ENCODE results near the gene MPND. TPM values are rescaled to one million over a fixed set of nuclear protein-coding genes. Genes with fewer than 3 reads are reported as not detected.

MPND gene
- total and polyA plus RNA-seq, 2 of the 13 experiments (the other 11 are each of a cell fraction or from before 2014, with no cell fraction given) = 10.8 to 15.8 TPM

DNA sequence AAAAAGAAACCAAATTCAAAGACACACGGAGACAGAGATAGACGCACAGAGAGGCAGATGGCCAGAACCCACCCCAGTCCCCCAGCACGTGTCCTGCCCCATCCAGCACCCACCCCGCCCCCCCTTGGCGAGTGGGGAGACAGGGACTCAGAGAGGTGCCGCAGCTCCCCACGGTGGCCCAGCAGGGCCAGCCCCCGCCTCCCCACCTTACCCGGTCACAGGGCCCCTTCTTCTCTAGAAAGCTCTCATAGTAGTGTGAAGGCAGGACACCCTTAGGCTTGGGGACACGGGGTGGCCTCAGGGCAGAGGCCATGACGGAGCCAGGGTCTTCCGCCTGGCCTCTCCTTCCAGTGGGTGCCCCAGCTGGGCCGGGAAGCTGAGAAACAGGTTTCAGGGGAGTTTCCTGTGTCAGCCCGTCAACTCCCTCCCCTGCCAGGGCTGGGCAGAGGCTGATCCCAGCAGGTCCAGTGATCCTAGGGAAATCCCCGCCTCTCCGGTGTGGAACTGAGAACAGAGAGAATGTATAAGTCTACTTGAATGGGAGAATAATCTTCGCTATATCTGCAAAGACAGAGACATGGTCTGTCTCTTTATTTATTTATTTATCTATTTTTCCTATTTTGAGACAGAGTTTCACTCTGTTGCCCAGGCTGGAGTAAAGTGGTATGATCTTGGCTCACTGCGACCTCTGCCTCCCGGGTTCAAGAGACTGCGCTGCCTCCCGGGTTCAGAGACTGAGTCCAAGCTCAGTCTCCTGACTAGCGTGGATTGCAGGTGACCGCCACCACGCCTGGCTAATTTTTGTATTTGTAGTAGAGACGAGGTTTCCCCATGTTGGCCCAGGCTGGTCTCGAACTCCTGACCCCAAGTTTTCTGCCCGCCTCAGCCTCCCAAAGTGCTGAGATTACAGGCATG is 4.7 kb upstream of the MPND start, which contains the start of gene STAP2 (continued):
- TF ChIP-seq POLR2A (IDR thresholded peaks at IDR 0.05; ENCODE audit: insufficient read depth in 1 of 2, low read depth in 2 of 2, low read length in 2 of 2) (peak in 1 of 2 experiments; percentile 50; a peak in 2 of 4 replicates), ELF3 (CRISPR knock-in tag; IDR thresholded peaks at IDR 0.05) (peak; percentile 18; the same call in 1 of the 2 replicates), TBX2 (CRISPR knock-in tag; IDR thresholded peaks at IDR 0.05; ENCODE audit: borderline replicate concordance) (peak; percentile 39; the same call in 1 of the 2 replicates), RXRA (CRISPR knock-in tag; IDR thresholded peaks at IDR 0.05) (0 out of 2 replicates have a peak, but pooled peaks have one; percentile 14), ZBTB38 (CRISPR knock-in tag; IDR thresholded peaks at IDR 0.05) (peak; percentile 5; the same call in 1 of the 2 replicates), SRSF1 (optimal IDR thresholded peaks at IDR 0.05; ENCODE audit: low read depth, low read length) (peak; percentile 68)
- TF ChIP-seq, protein P1, sequence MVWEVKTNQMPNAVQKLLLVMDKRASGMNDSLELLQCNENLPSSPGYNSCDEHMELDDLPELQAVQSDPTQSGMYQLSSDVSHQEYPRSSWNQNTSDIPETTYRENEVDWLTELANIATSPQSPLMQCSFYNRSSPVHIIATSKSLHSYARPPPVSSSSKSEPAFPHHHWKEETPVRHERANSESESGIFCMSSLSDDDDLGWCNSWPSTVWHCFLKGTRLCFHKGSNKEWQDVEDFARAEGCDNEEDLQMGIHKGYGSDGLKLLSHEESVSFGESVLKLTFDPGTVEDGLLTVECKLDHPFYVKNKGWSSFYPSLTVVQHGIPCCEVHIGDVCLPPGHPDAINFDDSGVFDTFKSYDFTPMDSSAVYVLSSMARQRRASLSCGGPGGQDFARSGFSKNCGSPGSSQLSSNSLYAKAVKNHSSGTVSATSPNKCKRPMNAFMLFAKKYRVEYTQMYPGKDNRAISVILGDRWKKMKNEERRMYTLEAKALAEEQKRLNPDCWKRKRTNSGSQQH (CRISPR knock-in tag; IDR thresholded peaks at IDR 0.05; ENCODE audit: low read depth) = 0 out of 2 replicates have a peak, but pooled peaks have one; percentile 22
- TF ChIP-seq, protein P2, sequence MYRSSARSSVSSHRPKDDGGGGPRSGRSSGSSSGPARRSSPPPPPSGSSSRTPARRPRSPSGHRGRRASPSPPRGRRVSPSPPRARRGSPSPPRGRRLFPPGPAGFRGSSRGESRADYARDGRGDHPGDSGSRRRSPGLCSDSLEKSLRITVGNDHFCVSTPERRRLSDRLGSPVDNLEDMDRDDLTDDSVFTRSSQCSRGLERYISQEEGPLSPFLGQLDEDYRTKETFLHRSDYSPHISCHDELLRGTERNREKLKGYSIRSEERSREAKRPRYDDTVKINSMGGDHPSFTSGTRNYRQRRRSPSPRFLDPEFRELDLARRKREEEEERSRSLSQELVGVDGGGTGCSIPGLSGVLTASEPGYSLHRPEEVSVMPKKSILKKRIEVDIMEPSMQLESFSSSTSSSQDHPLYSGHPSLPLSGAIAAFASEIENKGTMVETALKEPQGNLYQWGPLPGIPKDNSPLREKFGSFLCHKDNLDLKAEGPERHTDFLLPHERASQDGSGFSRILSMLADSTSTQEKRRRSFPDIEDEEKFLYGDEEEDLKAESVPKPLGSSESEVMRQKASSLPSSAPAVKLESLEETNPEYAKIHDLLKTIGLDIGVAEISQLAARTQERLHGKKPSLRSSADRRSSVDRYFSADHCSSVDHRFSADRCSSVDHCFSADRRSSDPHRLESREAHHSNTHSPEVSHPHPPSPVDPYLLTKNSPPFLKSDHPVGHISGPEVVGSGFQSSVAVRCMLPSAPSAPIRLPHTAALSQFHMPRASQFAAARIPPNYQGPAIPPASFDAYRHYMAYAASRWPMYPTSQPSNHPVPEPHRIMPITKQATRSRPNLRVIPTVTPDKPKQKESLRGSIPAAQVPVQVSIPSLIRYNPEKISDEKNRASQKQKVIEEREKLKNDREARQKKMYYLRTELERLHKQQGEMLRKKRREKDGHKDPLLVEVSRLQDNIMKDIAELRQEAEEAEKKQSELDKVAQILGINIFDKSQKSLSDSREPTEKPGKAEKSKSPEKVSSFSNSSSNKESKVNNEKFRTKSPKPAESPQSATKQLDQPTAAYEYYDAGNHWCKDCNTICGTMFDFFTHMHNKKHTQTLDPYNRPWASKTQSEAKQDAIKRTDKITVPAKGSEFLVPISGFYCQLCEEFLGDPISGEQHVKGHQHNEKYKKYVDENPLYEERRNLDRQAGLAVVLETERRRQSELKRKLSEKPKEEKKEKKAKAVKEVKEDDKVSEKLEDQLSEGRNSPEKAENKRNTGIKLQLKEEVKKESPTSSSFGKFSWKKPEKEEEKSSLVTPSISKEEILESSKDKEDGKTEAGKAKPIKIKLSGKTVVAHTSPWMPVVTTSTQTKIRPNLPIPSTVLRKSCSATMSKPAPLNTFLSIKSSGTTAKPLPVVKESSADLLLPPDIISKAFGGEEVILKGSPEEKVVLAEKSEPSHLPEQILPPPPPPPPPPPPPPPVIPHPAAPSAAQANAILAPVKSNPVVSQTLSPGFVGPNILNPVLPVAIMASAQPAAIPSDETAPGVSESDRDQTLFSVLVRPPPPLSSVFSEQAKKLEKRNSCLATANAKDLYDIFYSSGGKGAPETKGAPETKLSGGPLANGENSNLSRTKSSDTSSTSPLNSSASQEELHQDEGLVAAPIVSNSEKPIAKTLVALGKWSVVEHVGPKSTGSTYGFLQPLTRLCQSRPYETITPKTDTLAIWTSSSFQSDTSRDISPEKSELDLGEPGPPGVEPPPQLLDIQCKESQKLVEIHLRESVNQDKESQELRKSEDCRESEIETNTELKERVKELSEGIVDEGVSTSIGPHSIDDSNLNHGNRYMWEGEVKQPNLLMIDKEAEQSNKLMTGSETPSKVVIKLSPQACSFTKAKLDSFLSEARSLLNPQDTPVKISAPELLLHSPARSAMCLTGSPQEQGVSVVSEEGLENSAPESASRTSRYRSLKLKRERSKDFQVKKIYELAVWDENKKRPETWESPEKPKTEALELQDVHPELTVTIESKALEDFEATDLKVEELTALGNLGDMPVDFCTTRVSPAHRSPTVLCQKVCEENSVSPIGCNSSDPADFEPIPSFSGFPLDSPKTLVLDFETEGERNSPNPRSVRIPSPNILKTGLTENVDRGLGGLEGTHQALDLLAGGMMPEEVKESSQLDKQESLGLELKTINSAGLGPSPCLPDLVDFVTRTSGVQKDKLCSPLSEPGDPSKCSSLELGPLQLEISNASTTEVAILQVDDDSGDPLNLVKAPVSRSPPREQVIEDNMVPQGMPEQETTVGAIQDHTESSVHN (CRISPR knock-in tag; IDR thresholded peaks at IDR 0.05) = no peak
- TF ChIP-seq, protein P3, sequence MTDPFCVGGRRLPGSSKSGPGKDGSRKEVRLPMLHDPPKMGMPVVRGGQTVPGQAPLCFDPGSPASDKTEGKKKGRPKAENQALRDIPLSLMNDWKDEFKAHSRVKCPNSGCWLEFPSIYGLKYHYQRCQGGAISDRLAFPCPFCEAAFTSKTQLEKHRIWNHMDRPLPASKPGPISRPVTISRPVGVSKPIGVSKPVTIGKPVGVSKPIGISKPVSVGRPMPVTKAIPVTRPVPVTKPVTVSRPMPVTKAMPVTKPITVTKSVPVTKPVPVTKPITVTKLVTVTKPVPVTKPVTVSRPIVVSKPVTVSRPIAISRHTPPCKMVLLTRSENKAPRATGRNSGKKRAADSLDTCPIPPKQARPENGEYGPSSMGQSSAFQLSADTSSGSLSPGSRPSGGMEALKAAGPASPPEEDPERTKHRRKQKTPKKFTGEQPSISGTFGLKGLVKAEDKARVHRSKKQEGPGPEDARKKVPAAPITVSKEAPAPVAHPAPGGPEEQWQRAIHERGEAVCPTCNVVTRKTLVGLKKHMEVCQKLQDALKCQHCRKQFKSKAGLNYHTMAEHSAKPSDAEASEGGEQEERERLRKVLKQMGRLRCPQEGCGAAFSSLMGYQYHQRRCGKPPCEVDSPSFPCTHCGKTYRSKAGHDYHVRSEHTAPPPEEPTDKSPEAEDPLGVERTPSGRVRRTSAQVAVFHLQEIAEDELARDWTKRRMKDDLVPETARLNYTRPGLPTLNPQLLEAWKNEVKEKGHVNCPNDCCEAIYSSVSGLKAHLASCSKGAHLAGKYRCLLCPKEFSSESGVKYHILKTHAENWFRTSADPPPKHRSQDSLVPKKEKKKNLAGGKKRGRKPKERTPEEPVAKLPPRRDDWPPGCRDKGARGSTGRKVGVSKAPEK (CRISPR knock-in tag; IDR thresholded peaks at IDR 0.05; ENCODE audit: borderline replicate concordance) = no peak

All from HepG2 (cell line).